T-helper 17 cell (primary cell): ENCODE results near the gene HUNK. TPM values are rescaled to one million over a fixed set of nuclear protein-coding genes. Genes with fewer than 3 reads are reported as not detected.

Experiments used
- ATAC-seq: fragments of 150-1000 bp; cut with Tn5 transposase; 2 replicates; pipeline ENCODE4 v1.10.0; 2021; ENCODE audit warnings: mild to moderate bottlenecking, moderate library complexity
- DNase-seq, 3 donors: peaks; one replicate each; pipeline versions ENCODE4 v3.0.0 to v3.0.0-alpha.2; 2020 to 2021
- H3K9me3 ChIP-seq: one replicate; pipeline ENCODE4 v1.7.0; 2013; ENCODE audit warnings: low read length, mild to moderate bottlenecking; ENCODE audit not compliant: control insufficient read depth, poor library complexity, severe bottlenecking
- H3K27ac Mint-ChIP-seq: one replicate; pipeline ENCODE4 v1.8.0; 2022; ENCODE audit warnings: mild to moderate bottlenecking, moderate library complexity, mixed read lengths
- H3K27me3 Mint-ChIP-seq: one replicate; pipeline ENCODE4 v1.8.0; 2022; ENCODE audit warnings: mixed read lengths
- H3K36me3 Mint-ChIP-seq: one replicate; pipeline ENCODE4 v1.8.0; 2022; ENCODE audit warnings: low read depth, mixed read lengths
- H3K4me1 Mint-ChIP-seq: one replicate; pipeline ENCODE4 v1.8.0; 2022; ENCODE audit warnings: mild to moderate bottlenecking, mixed read lengths
- H3K4me3 Mint-ChIP-seq: one replicate; pipeline ENCODE4 v1.8.0; 2022; ENCODE audit warnings: mild to moderate bottlenecking, moderate library complexity, mixed read lengths
- total RNA-seq, 4 donors: library from RNA in 2 of 4; stranded (reverse) in 2 of 4; gene quantifications; one replicate each; pipeline ENCODE4 v1.2.3 and lab custom pipeline; 2022 to 2026

The HUNK gene
- total RNA-seq, 2 donors from 2014 or later: 0.81 to 1.3 TPM

GRCh38 chr21:31909153-31910073, 36.6 kb downstream of the HUNK start:
- Mint-ChIP-seq H3K4me1 (no peaks in the 10 kb centered on the region), H3K27ac (no peak overlapping the region), H3K27me3 (peaks cover 67% of the 10 kb centered on the region), H3K4me3 (no peak overlapping the region), H3K36me3 (peaks cover 4% of the 10 kb centered on the region)
- no peaks in the 10 kb centered on the region for H3K9me3 ChIP-seq
- DNase-seq (no peak), ATAC-seq (no peak)

GRCh38 chr21:31910074-31910470, 37.3 kb downstream of the HUNK start:
- Mint-ChIP-seq H3K27me3 (peaks cover 60% of the 10 kb centered on the region), H3K27ac (no peak overlapping the region), H3K36me3 (peaks cover 4% of the 10 kb centered on the region), H3K4me3 (no peak overlapping the region), H3K4me1 (no peaks in the 10 kb centered on the region)
- no peaks in the 10 kb centered on the region for H3K9me3 ChIP-seq
- ATAC-seq: no peak
- DNase-seq: no peak

- Mint-ChIP-seq H3K27me3 (peaks cover 48% of the 10 kb centered on the region), H3K4me1 (no peaks in the 10 kb centered on the region), H3K36me3 (peaks cover 4% of the 10 kb centered on the region), H3K4me3 (no peak overlapping the region), H3K27ac (no peak overlapping the region)
- DNase-seq: no peak
- H3K9me3 ChIP-seq: no peaks in the 10 kb centered on the region
- ATAC-seq: no peak
These were observed 38.5 kb downstream of the HUNK start for GRCh38 chr21:31911138-31911907.

- no peaks in the 10 kb centered on the region for H3K9me3 ChIP-seq
- Mint-ChIP-seq H3K27me3 (peaks cover 40% of the 10 kb centered on the region), H3K36me3 (peaks cover 4% of the 10 kb centered on the region), H3K27ac (no peak overlapping the region), H3K4me1 (no peaks in the 10 kb centered on the region), H3K4me3 (no peak overlapping the region)
- no peak for DNase-seq
- no peak for ATAC-seq
These were observed 39.7 kb downstream of the HUNK start for GRCh38 chr21:31912501-31912900.

GRCh38 chr21:31913182-31913608, 40.4 kb downstream of the HUNK start:
- no peak overlapping the region for H3K27ac Mint-ChIP-seq
- H3K36me3 Mint-ChIP-seq: peaks cover 4% of the 10 kb centered on the region
- no peaks in the 10 kb centered on the region for H3K9me3 ChIP-seq
- H3K4me1 Mint-ChIP-seq: no peaks in the 10 kb centered on the region
- no peak for DNase-seq
- H3K27me3 Mint-ChIP-seq: peaks cover 35% of the 10 kb centered on the region
- no peak for ATAC-seq
- H3K4me3 Mint-ChIP-seq: no peak overlapping the region

GRCh38 chr21:31914472-31914871, 41.7 kb downstream of the HUNK start:
- no peaks in the 10 kb centered on the region for H3K4me1 Mint-ChIP-seq
- no peaks in the 10 kb centered on the region for H3K9me3 ChIP-seq
- H3K27ac Mint-ChIP-seq: no peak overlapping the region
- H3K36me3 Mint-ChIP-seq: peaks cover 4% of the 10 kb centered on the region
- ATAC-seq (no peak), DNase-seq (no peak)
- no peak overlapping the region for H3K4me3 Mint-ChIP-seq
- peaks cover 23% of the 10 kb centered on the region for H3K27me3 Mint-ChIP-seq

- Mint-ChIP-seq H3K27ac (no peak overlapping the region), H3K27me3 (peaks cover 17% of the 10 kb centered on the region), H3K4me1 (no peaks in the 10 kb centered on the region), H3K4me3 (no peak overlapping the region), H3K36me3 (peaks cover 4% of the 10 kb centered on the region)
- ATAC-seq (no peak), DNase-seq (no peak)
- no peaks in the 10 kb centered on the region for H3K9me3 ChIP-seq
These were observed 42.7 kb downstream of the HUNK start for GRCh38 chr21:31915566-31915965.

GRCh38 chr21:31917108-31917507, 44.3 kb downstream of the HUNK start:
- Mint-ChIP-seq H3K36me3 (peaks cover 2% of the 10 kb centered on the region), H3K4me1 (no peaks in the 10 kb centered on the region), H3K27me3 (peaks cover 4% of the 10 kb centered on the region), H3K4me3 (no peak overlapping the region), H3K27ac (no peak overlapping the region)
- no peak for DNase-seq
- H3K9me3 ChIP-seq: no peaks in the 10 kb centered on the region
- no peak for ATAC-seq

- DNase-seq (no peak), ATAC-seq (no peak)
- no peaks in the 10 kb centered on the region for H3K27me3 Mint-ChIP-seq
- H3K4me3 Mint-ChIP-seq: no peak overlapping the region
- H3K36me3 Mint-ChIP-seq: peaks cover 2% of the 10 kb centered on the region
- H3K9me3 ChIP-seq: no peaks in the 10 kb centered on the region
- H3K4me1 Mint-ChIP-seq: no peaks in the 10 kb centered on the region
- no peak overlapping the region for H3K27ac Mint-ChIP-seq
These were observed 45.5 kb downstream of the HUNK start for GRCh38 chr21:31918250-31918775.

- no peak for DNase-seq
- Mint-ChIP-seq H3K36me3 (peaks cover under 1% of the 10 kb centered on the region), H3K4me3 (no peak overlapping the region), H3K27me3 (no peaks in the 10 kb centered on the region), H3K27ac (no peak overlapping the region), H3K4me1 (no peaks in the 10 kb centered on the region)
- no peaks in the 10 kb centered on the region for H3K9me3 ChIP-seq
- ATAC-seq: no peak
These were observed 47.5 kb downstream of the HUNK start for GRCh38 chr21:31920275-31920674.

- DNase-seq (no peak), ATAC-seq (no peak)
- Mint-ChIP-seq H3K27ac (no peak overlapping the region), H3K36me3 (peaks cover 3% of the 10 kb centered on the region), H3K27me3 (no peaks in the 10 kb centered on the region), H3K4me3 (no peak overlapping the region), H3K4me1 (no peaks in the 10 kb centered on the region)
- H3K9me3 ChIP-seq: no peaks in the 10 kb centered on the region
These were observed 48.3 kb downstream of the HUNK start for GRCh38 chr21:31921079-31921478.

- H3K4me3 Mint-ChIP-seq: no peak overlapping the region
- DNase-seq: no peak
These were observed 50.1 kb downstream of the HUNK start for GRCh38 chr21:31922881-31923280.

GRCh38 chr21:31923756-31924155, 50.9 kb downstream of the HUNK start:
- ATAC-seq (no peak), DNase-seq (no peak)
- H3K4me3 Mint-ChIP-seq: no peak overlapping the region
- no peak overlapping the region for H3K27ac Mint-ChIP-seq
- peaks cover 4% of the 10 kb centered on the region for H3K27me3 Mint-ChIP-seq
- peaks cover 3% of the 10 kb centered on the region for H3K36me3 Mint-ChIP-seq
- H3K4me1 Mint-ChIP-seq: no peaks in the 10 kb centered on the region
- no peaks in the 10 kb centered on the region for H3K9me3 ChIP-seq

More at GRCh38 chr21:31922881-31923280, 50.1 kb downstream of the HUNK start:
- no peak for ATAC-seq
- H3K9me3 ChIP-seq: no peaks in the 10 kb centered on the region
- H3K4me1 Mint-ChIP-seq: no peaks in the 10 kb centered on the region
- no peaks in the 10 kb centered on the region for H3K27me3 Mint-ChIP-seq
- no peak overlapping the region for H3K27ac Mint-ChIP-seq
- H3K36me3 Mint-ChIP-seq: peaks cover 3% of the 10 kb centered on the region
